HFF-Myc (cell line): Measurements from ENCODE around the gene PDIA4.
"Not testable (repeated sequence)": the region's sequence is repeated elsewhere in the genome, so short reads cannot be mapped to it uniquely, and the experiment has no call there.

Source experiments
- DNase-seq: peaks from one replicate; pipeline ENCODE4 v3.0.0-alpha.2; 2011; ENCODE audit warnings: low read depth; ENCODE audit errors: extremely low read depth
- H3K4me3 ChIP-seq: replicated peaks from 2 replicates; pipeline ENCODE4 v1.5.1; 2011; ENCODE audit warnings: low read depth, mild to moderate bottlenecking, control low read depth, low read length
- CTCF ChIP-seq: IDR thresholded peaks from 2 replicates; pipeline ENCODE4 v1.5.1; 2012; ENCODE audit warnings: mild to moderate bottlenecking, low read depth, low read length, control low read depth; ENCODE audit errors: missing control alignments

PDIA4 gene

GRCh38 chr7:149036676-149037075 is 8.4 kb upstream of the PDIA4 start:
- H3K4me3 ChIP-seq = no peak overlapping the region
- DNase-seq = no peak
- no peak for TF ChIP-seq CTCF

- TF ChIP-seq CTCF = no peak
- no peak overlapping the region for H3K4me3 ChIP-seq
- DNase-seq = no peak
These were observed 3.1 kb upstream of the PDIA4 start for GRCh38 chr7:149031353-149031910.

- H3K4me3 ChIP-seq, DNase-seq: not testable (repeated sequence)
These were observed 2.1 kb upstream of the PDIA4 start for GRCh38 chr7:149030439-149030838.

GRCh38 chr7:149027611-149028345 is 527 bp downstream of the PDIA4 start:
- no peak for TF ChIP-seq CTCF
- peak overlapping the region; percentile 74 for H3K4me3 ChIP-seq
- no peak for DNase-seq

GRCh38 chr7:149027055-149027454 is 1.2 kb downstream of the PDIA4 start:
- H3K4me3 ChIP-seq = peak overlapping the region; percentile 74
- TF ChIP-seq CTCF = no peak
- DNase-seq = no peak

- no peak for DNase-seq
- no peak for TF ChIP-seq CTCF
- H3K4me3 ChIP-seq = no peak overlapping the region
These were observed 4.6 kb downstream of the PDIA4 start for GRCh38 chr7:149023662-149024061.

- no peak for DNase-seq
- no peak overlapping the region for H3K4me3 ChIP-seq
- no peak for TF ChIP-seq CTCF
These were observed 5.4 kb downstream of the PDIA4 start for GRCh38 chr7:149022756-149023360.
